Activated CD4-positive, alpha-beta T cell treated with anti-CD3 and anti-CD28 coated beads, Interleukin-2, amount 10 ng/mL, durations not matched to agents 7 days and 5 days (primary cell): ENCODE results near the gene ANTKMT. TPM values are rescaled to one million over a fixed set of nuclear protein-coding genes. Genes with fewer than 3 reads are reported as not detected.

ENCODE experiments used
- CTCF ChIA-PET: fragments of 350-600 bp; sonication (Branson Sonifier 250); formaldehyde crosslinking; loops from one replicate; lab custom pipeline; 2021; ENCODE audit warnings: antibody characterized with exemption; lab: Charles Lee
- POLR2A ChIA-PET: fragments of 350-600 bp; sonication (Branson Sonifier 250); formaldehyde crosslinking; loops from one replicate; lab custom pipeline; 2021; ENCODE audit warnings: antibody characterized with exemption; lab: Charles Lee
- DNase-seq: peaks from one replicate; pipeline ENCODE4 v3.0.0-alpha.2; 2020
- H3K27ac Mint-ChIP-seq: one replicate; pipeline ENCODE4 v1.8.0; 2021; ENCODE audit warnings: mild to moderate bottlenecking, moderate library complexity, mixed read lengths
- H3K27me3 Mint-ChIP-seq: one replicate; pipeline ENCODE4 v1.8.0; 2021; ENCODE audit warnings: mixed read lengths
- H3K36me3 Mint-ChIP-seq: one replicate; pipeline ENCODE4 v1.8.0; 2021; ENCODE audit warnings: low read depth, mixed read lengths
- H3K4me1 Mint-ChIP-seq: one replicate; pipeline ENCODE4 v1.8.0; 2021; ENCODE audit warnings: mixed read lengths
- H3K4me3 Mint-ChIP-seq: one replicate; pipeline ENCODE4 v1.8.0; 2021; ENCODE audit warnings: mild to moderate bottlenecking, moderate library complexity, mixed read lengths
- H3K9me3 Mint-ChIP-seq: one replicate; pipeline ENCODE4 v1.8.0; 2021; ENCODE audit warnings: mixed read lengths
- total RNA-seq, 2 experiments: library from RNA; stranded (reverse); gene quantifications; one replicate each; pipeline ENCODE4 v1.2.3, GENCODE V29; 2021

ANTKMT gene
- total RNA-seq, 2 experiments from 2014 or later = 5.5 to 8.7 TPM

DNA sequence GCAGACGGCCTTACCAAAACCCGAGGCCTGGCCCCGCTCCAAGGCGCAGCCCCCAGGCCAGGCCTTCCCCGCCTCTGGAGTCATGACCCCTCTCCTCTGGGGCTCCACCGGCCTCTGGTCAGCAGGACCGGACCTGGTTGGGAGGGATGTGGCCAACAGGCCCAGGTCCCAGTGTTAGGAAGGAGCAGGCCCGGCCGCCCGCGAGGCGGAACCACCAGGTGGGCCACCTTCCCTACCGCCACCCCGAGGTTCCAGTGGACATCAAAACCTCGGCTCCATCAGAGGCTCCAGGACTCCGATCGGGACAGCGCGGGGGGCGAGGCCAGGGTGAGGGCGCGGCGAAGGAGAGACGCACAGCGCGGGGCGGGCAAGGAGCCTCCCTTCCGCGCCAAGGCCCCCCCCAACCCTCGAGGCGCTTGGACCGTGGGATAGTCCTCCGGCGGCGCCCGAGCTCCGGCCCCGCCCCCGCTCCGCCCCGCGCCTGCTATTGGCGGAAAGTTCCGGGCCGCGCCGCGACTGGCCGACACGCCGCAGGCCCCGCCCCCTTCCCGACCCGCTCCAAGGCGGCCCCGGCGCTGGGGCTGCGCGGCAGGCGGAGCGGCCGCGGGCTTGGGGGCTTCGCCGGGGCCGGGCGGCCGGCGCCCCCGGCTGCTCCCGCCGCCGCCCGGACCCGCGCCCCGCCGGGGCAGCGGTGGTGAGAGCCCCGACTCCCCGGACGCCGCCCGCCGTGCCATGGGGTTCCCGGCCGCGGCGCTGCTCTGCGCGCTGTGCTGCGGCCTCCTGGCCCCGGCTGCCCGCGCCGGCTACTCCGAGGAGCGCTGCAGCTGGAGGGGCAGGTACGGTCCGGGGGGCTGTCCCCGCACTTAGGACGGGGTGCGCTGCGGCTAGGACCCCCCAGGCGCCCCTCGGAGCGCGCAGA lies 6.1 kb upstream of the ANTKMT start, which contains the start of gene METRN:
TSS of gene METRN (plus strand) at position 561 of the 919 bp plus-strand sequence. CDS start at position 733, 172 bp downstream.
- POLR2A ChIA-PET = interaction anchor here (1.0 kb wide), 1 partner anchor 73 kb away, joined by 3 read pairs; the partner anchor contains the start of genes CHTF18 and RPUSD1
- Mint-ChIP-seq H3K27ac (no peak within 1 kb of the TSS), H3K4me1 (peaks cover 9% of the 10 kb centered on the region), H3K27me3 (peaks cover 26% of the 10 kb centered on the region), H3K4me3 (peak within 1 kb of the TSS; percentile 13), H3K36me3 (no peaks in the 10 kb centered on the region), H3K9me3 (no peaks in the 10 kb centered on the region)
- DNase-seq = peak; percentile 89
- CTCF ChIA-PET = interaction anchor here (0.6 to 1.3 kb wide), 5 partner anchors 8 to 70 kb away, joined by 3 read pairs; no protein-coding TSS in a partner anchor

DNA sequence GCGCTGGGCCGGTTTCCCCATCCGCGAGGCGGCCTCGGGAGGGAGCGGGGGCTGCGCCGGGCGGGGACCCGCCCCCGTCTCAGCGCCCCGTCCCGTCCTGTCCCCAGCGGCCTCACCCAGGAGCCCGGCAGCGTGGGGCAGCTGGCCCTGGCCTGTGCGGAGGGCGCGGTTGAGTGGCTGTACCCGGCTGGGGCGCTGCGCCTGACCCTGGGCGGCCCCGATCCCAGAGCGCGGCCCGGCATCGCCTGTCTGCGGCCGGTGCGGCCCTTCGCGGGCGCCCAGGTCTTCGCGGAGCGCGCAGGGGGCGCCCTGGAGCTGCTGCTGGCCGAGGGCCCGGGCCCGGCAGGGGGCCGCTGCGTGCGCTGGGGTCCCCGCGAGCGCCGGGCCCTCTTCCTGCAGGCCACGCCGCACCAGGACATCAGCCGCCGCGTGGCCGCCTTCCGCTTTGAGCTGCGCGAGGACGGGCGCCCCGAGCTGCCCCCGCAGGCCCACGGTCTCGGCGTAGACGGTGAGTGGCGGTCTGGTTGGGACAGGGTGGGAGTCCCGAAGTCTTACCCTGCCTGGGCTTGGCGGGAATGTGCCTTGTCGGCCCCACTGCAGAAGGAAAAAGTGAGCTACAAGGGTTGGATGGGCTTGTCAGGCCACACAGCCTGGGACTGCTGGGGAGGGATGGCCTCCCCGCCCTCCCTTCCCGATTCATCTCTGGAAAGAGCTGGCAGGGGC lies 5.3 kb upstream of the ANTKMT start:
- ChIA-PET CTCF (interaction anchor here (0.6 to 1.6 kb wide), 9 partner anchors 10 to 70 kb away, joined by 3 to 7 read pairs (median 3); partner anchors contain the start of genes CCDC78 and CIAO3), POLR2A (interaction anchor here (1.0 kb wide), 1 partner anchor 73 kb away, joined by 3 read pairs; the partner anchor contains the start of genes CHTF18 and RPUSD1)
- Mint-ChIP-seq H3K9me3 (no peaks in the 10 kb centered on the region), H3K4me3 (peak overlapping the region; percentile 13), H3K27me3 (peaks cover 24% of the 10 kb centered on the region), H3K27ac (no peak overlapping the region), H3K36me3 (no peaks in the 10 kb centered on the region), H3K4me1 (peaks cover 17% of the 10 kb centered on the region)
- DNase-seq = no peak

DNA sequence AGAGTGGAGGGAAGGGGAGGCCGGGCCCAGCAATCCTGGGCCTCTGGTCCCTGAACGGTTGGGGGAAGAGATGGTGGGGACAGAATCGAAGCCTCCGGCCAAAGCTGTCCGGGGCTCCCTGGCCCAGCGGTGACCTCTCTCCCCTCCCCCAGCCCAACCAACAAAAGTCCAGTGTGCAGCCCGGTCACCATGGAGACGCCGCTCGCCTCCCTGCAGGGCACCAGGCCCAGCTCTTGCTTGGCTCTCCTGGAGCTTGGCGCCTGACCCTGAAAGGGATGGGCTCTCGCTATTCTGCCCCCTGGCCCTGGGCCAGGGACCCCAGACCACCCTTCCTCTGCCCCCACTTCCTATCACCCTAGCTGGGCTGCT lies 4.8 kb upstream of the ANTKMT start:
- H3K36me3 Mint-ChIP-seq = no peaks in the 10 kb centered on the region
- no peak overlapping the region for H3K27ac Mint-ChIP-seq
- ChIA-PET POLR2A (no interaction called here), CTCF (interaction anchor here (0.9 to 1.6 kb wide), 6 partner anchors 10 to 70 kb away, joined by 3 to 7 read pairs (median 4); partner anchors contain the start of genes CCDC78 and CIAO3)
- peaks cover 23% of the 10 kb centered on the region for H3K27me3 Mint-ChIP-seq
- no peaks in the 10 kb centered on the region for H3K9me3 Mint-ChIP-seq
- H3K4me1 Mint-ChIP-seq = peaks cover 17% of the 10 kb centered on the region
- no peak for DNase-seq
- H3K4me3 Mint-ChIP-seq = peak overlapping the region; percentile 25

DNA sequence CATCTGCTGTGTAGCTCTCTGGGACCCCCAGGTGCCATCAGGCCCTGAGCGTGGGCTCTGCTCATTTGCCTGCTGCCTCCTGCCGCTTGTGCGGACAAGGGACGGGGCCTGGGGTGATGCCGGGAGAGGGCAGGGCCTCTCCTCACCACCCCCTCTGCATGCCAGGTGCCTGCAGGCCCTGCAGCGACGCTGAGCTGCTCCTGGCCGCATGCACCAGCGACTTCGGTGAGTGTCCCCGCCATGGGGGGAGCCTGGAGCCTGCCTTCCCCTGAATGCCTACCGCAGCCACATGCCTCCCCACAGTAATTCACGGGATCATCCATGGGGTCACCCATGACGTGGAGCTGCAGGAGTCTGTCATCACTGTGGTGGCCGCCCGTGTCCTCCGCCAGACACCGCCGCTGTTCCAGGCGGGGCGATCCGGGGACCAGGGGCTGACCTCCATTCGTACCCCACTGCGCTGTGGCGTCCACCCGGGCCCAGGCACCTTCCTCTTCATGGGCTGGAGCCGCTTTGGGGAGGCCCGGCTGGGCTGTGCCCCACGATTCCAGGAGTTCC lies 4.1 kb upstream of the ANTKMT start:
- Mint-ChIP-seq H3K9me3 (no peaks in the 10 kb centered on the region), H3K27ac (no peak overlapping the region), H3K4me3 (no peak overlapping the region), H3K36me3 (no peaks in the 10 kb centered on the region), H3K4me1 (peaks cover 18% of the 10 kb centered on the region), H3K27me3 (peaks cover 21% of the 10 kb centered on the region)
- DNase-seq = no peak
- ChIA-PET POLR2A (no interaction called here), CTCF (interaction anchor here (1.3 to 1.6 kb wide), 4 partner anchors 9 to 69 kb away, joined by 4 to 7 read pairs (median 4); partner anchors contain the start of gene CCDC78)

DNA sequence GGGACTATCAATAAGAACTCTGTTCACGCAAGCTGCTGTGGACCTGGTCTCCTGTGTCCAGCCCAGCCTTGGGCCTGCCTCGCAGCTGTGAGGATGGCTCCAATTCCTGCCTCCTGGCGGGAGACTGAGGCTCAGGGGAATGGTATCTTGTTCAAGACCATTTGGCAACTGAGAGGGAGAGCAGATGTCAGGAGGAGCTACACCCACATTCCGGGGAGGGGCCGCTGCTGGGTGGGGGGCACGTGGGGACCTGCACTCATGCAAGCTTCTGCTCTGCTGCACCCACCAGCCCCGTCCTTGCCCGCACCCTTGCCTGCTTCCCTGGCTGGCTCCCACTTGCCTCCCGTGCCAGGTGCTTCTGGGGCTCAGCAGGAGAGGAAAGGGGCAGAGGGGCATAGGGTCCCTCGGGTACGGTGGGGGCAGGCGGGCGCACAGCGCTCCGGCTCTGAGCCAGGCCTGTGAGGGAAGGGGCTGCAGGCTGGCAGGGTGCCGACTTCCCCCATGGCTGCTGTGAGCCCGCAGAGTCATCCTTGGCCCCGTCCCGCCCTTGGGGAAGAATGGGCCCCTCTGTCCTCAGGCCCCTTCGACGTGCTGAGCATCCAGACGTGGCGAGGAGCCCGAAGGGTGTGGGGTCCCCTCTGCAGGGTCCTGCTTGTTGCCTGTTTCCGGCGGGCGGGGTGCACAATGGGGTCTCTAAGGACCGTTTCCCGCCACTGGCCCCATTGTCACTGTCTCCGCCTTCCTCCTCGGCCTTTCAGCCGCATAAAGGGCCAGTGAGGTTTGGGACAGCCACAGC lies 3.3 kb upstream of the ANTKMT start:
- peaks cover 19% of the 10 kb centered on the region for H3K27me3 Mint-ChIP-seq
- no peak for DNase-seq
- H3K9me3 Mint-ChIP-seq = no peaks in the 10 kb centered on the region
- H3K36me3 Mint-ChIP-seq = no peaks in the 10 kb centered on the region
- ChIA-PET POLR2A (no interaction called here), CTCF (interaction anchor here (1.6 kb wide), 1 partner anchor 68 kb away, joined by 7 read pairs; no protein-coding TSS in a partner anchor)
- no peak overlapping the region for H3K27ac Mint-ChIP-seq
- H3K4me3 Mint-ChIP-seq = no peak overlapping the region
- H3K4me1 Mint-ChIP-seq = peaks cover 19% of the 10 kb centered on the region

DNA sequence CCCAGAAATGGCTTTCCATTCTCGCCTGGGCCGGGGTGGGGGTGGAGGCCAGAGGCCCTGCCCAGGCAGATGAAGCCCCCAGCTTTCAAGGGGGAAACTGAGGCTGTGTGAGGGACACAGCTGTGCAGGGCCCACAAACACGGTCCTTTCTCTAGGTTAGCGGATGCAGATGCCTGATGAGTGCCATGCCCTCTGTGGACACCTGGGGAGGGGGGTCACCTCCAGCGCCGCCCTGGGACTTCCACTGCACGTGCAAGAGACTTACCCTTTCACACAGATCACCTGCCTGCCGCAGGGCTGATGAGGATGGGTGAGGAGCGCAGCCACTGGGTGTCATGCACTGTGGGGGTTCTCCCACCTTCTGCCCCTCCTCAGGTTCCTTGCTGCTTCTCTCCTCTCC lies 2.6 kb upstream of the ANTKMT start:
- ChIA-PET CTCF (no interaction called here), POLR2A (no interaction called here)
- Mint-ChIP-seq H3K9me3 (no peaks in the 10 kb centered on the region), H3K27me3 (peaks cover 16% of the 10 kb centered on the region), H3K4me3 (no peak overlapping the region), H3K4me1 (peaks cover 17% of the 10 kb centered on the region), H3K36me3 (no peaks in the 10 kb centered on the region), H3K27ac (no peak overlapping the region)
- no peak for DNase-seq

DNA sequence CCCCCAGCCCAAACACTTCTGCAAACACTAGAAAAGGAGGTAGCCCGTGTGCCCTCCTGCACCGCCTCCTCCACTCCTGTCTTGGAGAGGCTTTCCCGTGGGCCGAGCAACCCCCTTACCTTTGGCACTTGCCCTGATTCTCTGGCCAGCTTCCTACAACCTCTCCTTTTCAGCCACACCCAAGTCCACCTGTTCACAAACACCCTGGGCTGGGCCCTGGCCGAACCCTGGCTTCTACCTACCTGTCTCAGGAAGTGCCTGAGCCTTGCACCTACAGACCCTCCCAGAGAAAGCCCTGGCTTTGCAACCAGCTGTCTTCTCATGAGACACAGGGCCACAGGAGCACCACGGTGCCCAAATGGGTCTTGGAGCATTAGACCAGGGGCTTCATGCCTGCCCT lies 2.0 kb upstream of the ANTKMT start:
- Mint-ChIP-seq H3K27me3 (peaks cover 12% of the 10 kb centered on the region), H3K27ac (no peak overlapping the region), H3K36me3 (no peaks in the 10 kb centered on the region), H3K4me3 (no peak overlapping the region), H3K9me3 (no peaks in the 10 kb centered on the region), H3K4me1 (peaks cover 16% of the 10 kb centered on the region)
- ChIA-PET CTCF (interaction anchor here (1.9 kb wide), 1 partner anchor 17 kb away, joined by 9 read pairs; no protein-coding TSS in a partner anchor), POLR2A (no interaction called here)
- DNase-seq = no peak

DNA sequence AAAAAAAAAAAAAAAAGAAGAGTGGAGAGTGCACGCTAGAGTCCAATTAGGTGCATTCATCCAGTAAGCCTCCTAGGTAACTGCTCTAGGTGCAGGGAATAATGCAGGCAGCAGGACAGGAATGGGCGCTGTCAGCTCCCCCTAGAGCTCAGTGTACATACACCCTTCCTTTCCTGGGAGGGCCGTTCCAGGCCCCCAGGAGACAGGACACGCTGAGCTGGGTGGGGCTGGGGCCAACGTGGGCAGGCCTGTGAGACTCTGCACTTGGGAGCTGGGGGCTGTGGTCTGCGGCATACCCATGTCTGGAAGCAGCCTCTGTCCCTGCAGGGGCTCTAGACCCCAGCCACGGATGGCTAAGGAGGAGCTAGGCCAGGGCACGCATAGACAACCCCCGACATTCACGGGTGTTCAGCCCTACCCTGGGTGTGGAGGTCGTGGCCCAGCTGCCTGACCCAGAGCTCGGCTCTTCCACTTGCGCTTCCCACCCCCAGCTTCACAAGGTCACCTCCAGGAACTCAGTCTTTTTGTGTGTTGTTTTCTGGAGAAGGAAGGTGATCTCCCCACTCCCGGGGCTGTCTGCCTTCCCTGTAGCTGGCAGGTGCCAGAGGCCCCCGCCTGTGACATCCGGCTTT lies 1.0 kb upstream of the ANTKMT start:
- Mint-ChIP-seq H3K4me3 (peak overlapping the region; percentile 68), H3K36me3 (no peaks in the 10 kb centered on the region), H3K27ac (peak overlapping the region; percentile 76), H3K27me3 (peaks cover 10% of the 10 kb centered on the region), H3K9me3 (no peaks in the 10 kb centered on the region), H3K4me1 (peaks cover 14% of the 10 kb centered on the region)
- POLR2A ChIA-PET = interaction anchor here (1.0 kb wide), 1 partner anchor 84 kb away, joined by 3 read pairs; the partner anchor contains the start of gene METTL26
- CTCF ChIA-PET = interaction anchor here (0.6 to 2.2 kb wide), 5 partner anchors 8 to 897 kb away, joined by 3 to 9 read pairs (median 5); partner anchors contain the start of gene CIAO3
- no peak for DNase-seq

DNA sequence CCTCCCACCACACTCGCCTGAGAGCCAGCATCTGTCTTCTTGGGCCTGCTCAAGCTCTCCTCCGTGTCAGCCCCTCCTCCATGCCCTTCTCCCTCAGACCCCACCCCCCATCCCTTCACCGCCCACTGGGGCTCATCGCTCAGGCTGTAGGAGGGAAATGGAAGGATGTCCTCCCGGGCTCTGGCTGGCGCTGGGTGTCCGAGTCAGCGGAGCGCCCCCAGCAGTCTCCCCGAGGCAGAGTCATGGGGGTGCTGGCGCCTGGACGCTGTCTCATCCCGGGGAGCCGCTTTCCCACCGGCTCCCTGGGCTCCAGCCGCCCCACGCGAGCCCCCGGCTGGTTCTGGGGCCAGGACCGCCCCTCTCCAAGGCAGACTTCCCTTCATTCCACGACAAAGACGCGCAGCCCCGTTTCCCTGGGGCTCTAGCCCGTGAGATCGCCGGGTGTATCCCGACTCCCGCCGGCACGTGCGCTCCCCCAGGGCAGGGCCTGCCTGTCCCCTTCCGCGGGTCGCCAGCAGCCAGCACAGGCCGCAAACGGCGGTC lies 428 bp upstream of the ANTKMT start:
- Mint-ChIP-seq H3K4me1 (peaks cover 14% of the 10 kb centered on the region), H3K4me3 (peak overlapping the region; percentile 68), H3K36me3 (no peaks in the 10 kb centered on the region), H3K27ac (peak overlapping the region; percentile 76), H3K9me3 (no peaks in the 10 kb centered on the region), H3K27me3 (peaks cover 10% of the 10 kb centered on the region)
- CTCF ChIA-PET = interaction anchor here (0.6 to 2.2 kb wide), 7 partner anchors 8 to 896 kb away, joined by 3 to 9 read pairs (median 5); partner anchors contain the start of genes CHTF18, CIAO3 and RPUSD1
- POLR2A ChIA-PET = interaction anchor here (1.0 kb wide), 1 partner anchor 84 kb away, joined by 3 read pairs; the partner anchor contains the start of gene METTL26
- DNase-seq = peak; percentile 39

DNA sequence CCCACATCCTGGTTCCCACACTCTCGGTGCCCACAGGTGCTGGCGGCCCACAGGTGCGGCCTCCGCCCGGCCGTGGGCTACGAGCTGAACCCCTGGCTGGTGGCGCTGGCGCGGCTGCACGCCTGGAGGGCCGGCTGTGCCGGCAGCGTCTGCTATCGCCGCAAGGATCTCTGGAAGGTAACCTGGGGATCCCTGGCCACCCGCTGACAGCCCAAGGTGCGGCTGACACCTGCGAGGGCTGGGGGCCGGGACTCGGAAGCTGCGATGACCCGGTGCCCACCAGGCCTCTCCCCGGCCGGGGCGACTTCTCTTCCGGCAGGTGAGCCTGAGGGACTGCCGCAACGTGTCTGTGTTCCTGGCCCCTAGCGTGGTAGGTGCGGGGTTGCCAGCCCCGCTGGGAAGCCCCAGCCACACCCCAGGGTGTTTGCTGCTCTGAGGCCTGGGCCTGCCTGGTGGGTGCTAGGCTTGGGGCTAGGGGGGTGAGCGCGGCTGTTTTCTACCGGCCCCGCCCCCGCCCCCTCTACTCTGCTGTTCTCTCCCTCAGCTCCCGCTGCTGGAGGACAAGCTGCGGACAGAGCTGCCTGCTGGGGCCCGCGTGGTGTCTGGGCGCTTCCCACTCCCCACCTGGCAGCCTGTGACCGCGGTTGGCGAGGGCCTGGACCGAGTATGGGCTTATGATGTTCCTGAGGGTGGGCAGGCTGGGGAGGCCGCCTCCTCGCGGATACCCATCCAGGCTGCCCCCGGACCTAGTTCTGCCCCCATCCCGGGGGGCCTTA lies 1.0 kb downstream of the ANTKMT start:
- peak overlapping the region; percentile 32 for H3K4me3 Mint-ChIP-seq
- no peaks in the 10 kb centered on the region for H3K9me3 Mint-ChIP-seq
- H3K27ac Mint-ChIP-seq = no peak overlapping the region
- ChIA-PET CTCF (interaction anchor here (0.7 to 2.2 kb wide), 8 partner anchors 8 to 66 kb away, joined by 3 to 9 read pairs (median 4); partner anchors contain the start of genes CHTF18, CIAO3 and RPUSD1), POLR2A (interaction anchor here (0.5 to 1.1 kb wide), 3 partner anchors 27 to 1328 kb away, joined by 3 to 6 read pairs (median 4); no protein-coding TSS in a partner anchor)
- DNase-seq = no peak
- H3K36me3 Mint-ChIP-seq = no peaks in the 10 kb centered on the region
- peaks cover 12% of the 10 kb centered on the region for H3K4me1 Mint-ChIP-seq
- peaks cover 2% of the 10 kb centered on the region for H3K27me3 Mint-ChIP-seq
